DND-41 (cell line): ENCODE measurements around the gene FAM78A.

Experiments
- ATAC-seq: fragments of 200-7000 bp; cut with Tn5 transposase; 3 replicates; pipeline ENCODE4 v1.9.1; 2021; ENCODE audit warnings: low read depth; ENCODE audit not compliant: insufficient read depth
- DNase-seq: peaks from one replicate; pipeline ENCODE4 v3.0.0-alpha.2; 2020
- H2AFZ ChIP-seq: 2 replicates; pipeline ENCODE4 v1.6.0; 2012; ENCODE audit warnings: low read depth, low read length
- H3K27ac ChIP-seq: 2 replicates; pipeline ENCODE4 v1.5.1; 2012; ENCODE audit warnings: low read length, inconsistent platforms
- H3K27me3 ChIP-seq: fragments of 200-600 bp; sonication (generic); 2 replicates; pipeline ENCODE4 v1.6.0; 2012; ENCODE audit warnings: low read length, mild to moderate bottlenecking, inconsistent platforms; ENCODE audit not compliant: insufficient read depth, poor library complexity
- H3K36me3 ChIP-seq: 2 replicates; pipeline ENCODE4 v1.5.1; 2012; ENCODE audit warnings: low read length, inconsistent platforms; ENCODE audit not compliant: insufficient read depth
- H3K4me1 ChIP-seq: 2 replicates; pipeline ENCODE4 v1.5.1; 2012; ENCODE audit warnings: mild to moderate bottlenecking, low read length; ENCODE audit not compliant: insufficient read depth
- H3K4me2 ChIP-seq: 2 replicates; pipeline ENCODE4 v1.6.0; 2012; ENCODE audit warnings: mild to moderate bottlenecking, moderate library complexity, low read length, inconsistent platforms; ENCODE audit not compliant: insufficient read depth
- H3K4me3 ChIP-seq, 2 experiments: fragments of 200-600 bp in 1 of 2; shearing (Covaris generic) in 1 of 2; 2 replicates each; pipeline ENCODE4 v1.5.1; 2012 to 2016; ENCODE audit warnings: inconsistent platforms in 2 of 2, low read length in 2 of 2, mild to moderate bottlenecking in 2 of 2, low read depth in 1 of 2, moderate library complexity in 1 of 2
- H3K79me2 ChIP-seq: 2 replicates; pipeline ENCODE4 v1.6.0; 2012; ENCODE audit warnings: low read length, inconsistent platforms; ENCODE audit not compliant: insufficient read depth
- H3K9ac ChIP-seq: 2 replicates; pipeline ENCODE4 v1.6.0; 2012; ENCODE audit warnings: low read depth, mild to moderate bottlenecking, inconsistent platforms, low read length, moderate library complexity
- H3K9me3 ChIP-seq: 2 replicates; pipeline ENCODE4 v1.5.1; 2012; ENCODE audit warnings: low read length, moderate library complexity, mild to moderate bottlenecking, inconsistent platforms; ENCODE audit not compliant: insufficient read depth, severe bottlenecking
- H4K20me1 ChIP-seq: 2 replicates; pipeline ENCODE4 v1.6.0; 2012; ENCODE audit warnings: low read length; ENCODE audit not compliant: insufficient read depth
- CTCF ChIP-seq: IDR thresholded peaks from 2 replicates; pipeline ENCODE4 v1.5.1; 2012; ENCODE audit warnings: borderline replicate concordance, low read length, moderate library complexity, mild to moderate bottlenecking; ENCODE audit not compliant: poor library complexity, severe bottlenecking; ENCODE audit errors: extremely low read depth
- EZH2 ChIP-seq: IDR thresholded peaks from 3 replicates; pipeline ENCODE4 v1.6.1; 2012; ENCODE audit warnings: borderline replicate concordance, low read depth, mild to moderate bottlenecking, moderate library complexity, low read length, inconsistent platforms; ENCODE audit not compliant: severe bottlenecking

Gene FAM78A

GRCh38 chr9:131222460-131222859, 53.9 kb downstream of the FAM78A start:
- Histone ChIP-seq H3K27ac (no peak overlapping the region), H3K4me1 (no peaks in the 10 kb centered on the region), H2AFZ (no peak overlapping the region), H3K36me3 (peaks cover 38% of the 10 kb centered on the region), H4K20me1 (no peaks in the 10 kb centered on the region), H3K4me2 (no peak overlapping the region), H3K27me3 (no peaks in the 10 kb centered on the region), H3K79me2 (no peaks in the 10 kb centered on the region), H3K9ac (no peak overlapping the region), H3K4me3 (no peak overlapping the region), H3K9me3 (no peaks in the 10 kb centered on the region)
- DNase-seq (no peak), ATAC-seq (no peak)
- no peak for TF ChIP-seq EZH2
- no peak for TF ChIP-seq CTCF

- H4K20me1 ChIP-seq: no peaks in the 10 kb centered on the region
- no peak overlapping the region for H3K4me2 ChIP-seq
- no peak overlapping the region for H3K27ac ChIP-seq
- ATAC-seq (no peak), DNase-seq (no peak)
- TF ChIP-seq EZH2: no peak
- TF ChIP-seq CTCF: no peak
- no peaks in the 10 kb centered on the region for H3K79me2 ChIP-seq
- no peaks in the 10 kb centered on the region for H3K9me3 ChIP-seq
- H3K36me3 ChIP-seq: peaks cover 40% of the 10 kb centered on the region; the same call in 1 of the 2 replicates
- no peak overlapping the region for H3K4me3 ChIP-seq
- H2AFZ ChIP-seq: no peak overlapping the region
- H3K27me3 ChIP-seq: no peaks in the 10 kb centered on the region
- no peaks in the 10 kb centered on the region for H3K4me1 ChIP-seq
- no peak overlapping the region for H3K9ac ChIP-seq
These were observed 55.8 kb downstream of the FAM78A start for GRCh38 chr9:131220485-131220884.

GRCh38 chr9:131218370-131218769, 57.9 kb downstream of the FAM78A start:
- Histone ChIP-seq H3K27me3 (no peaks in the 10 kb centered on the region), H2AFZ (no peak overlapping the region), H3K4me2 (no peak overlapping the region), H3K4me3 (no peak overlapping the region), H4K20me1 (no peaks in the 10 kb centered on the region), H3K9ac (no peak overlapping the region), H3K4me1 (no peaks in the 10 kb centered on the region), H3K79me2 (no peaks in the 10 kb centered on the region), H3K36me3 (peaks cover 41% of the 10 kb centered on the region; the same call in 1 of the 2 replicates), H3K27ac (no peak overlapping the region), H3K9me3 (no peaks in the 10 kb centered on the region)
- no peak for DNase-seq
- no peak for ATAC-seq
- TF ChIP-seq EZH2 (no peak), CTCF (no peak)
